K562 (cell line): Measurements from ENCODE around the gene KIF26B. TPM values are rescaled to one million over a fixed set of nuclear protein-coding genes. Genes with fewer than 3 reads are reported as not detected.

Experiments used
- ATAC-seq: fragments of 200-7000 bp; cut with Tn5 transposase; 3 replicates; pipeline ENCODE4 v1.9.1; 2020; ENCODE audit warnings: moderate library complexity
- BruUV-seq: library from RNA; stranded (reverse); fragments of 400-500 nt; replicated peaks from 2 replicates; lab custom pipeline; 2021; lab: Mats Ljungman, UMichigan
- CTCF ChIA-PET: fragments of 300-600 bp; formaldehyde crosslinking; extraction: SDS; loops from one replicate; lab custom pipeline; 2021; ENCODE audit warnings: low intra/inter-chr PET ratio; lab: Yijun Ruan, JAX
- POLR2A ChIA-PET: fragments of 300-600, 350-650 bp; sonication (Branson Sonifier 250); formaldehyde crosslinking; extraction: SDS; loops from one replicate; lab custom pipeline; 2021; ENCODE audit warnings: antibody characterized with exemption, inconsistent platforms; lab: Yijun Ruan, JAX
- DNase-seq, 4 experiments: peaks; one replicate each; pipeline versions ENCODE4 v3.0.0 to v3.0.0-alpha.2; 2011 to 2018; ENCODE audit warnings: low spot score in 3 of 4, mixed read lengths in 3 of 4; ENCODE audit errors: extremely low read depth in 1 of 4
- FAIRE-seq: peaks from 2 replicates; lab custom pipeline; 2011; peaks lifted over from hg19 to GRCh38; lab: Jason Lieb, UNC
- H2AFZ ChIP-seq: 2 replicates; pipeline ENCODE4 v1.6.0; 2011; ENCODE audit warnings: low read depth, low read length, control low read depth, inconsistent platforms
- H3K27ac ChIP-seq: fragments of 200-600 bp; 3 replicates; pipeline ENCODE4 v1.8.0; 2011; ENCODE audit warnings: low read depth, mild to moderate bottlenecking, control low read depth, inconsistent platforms, low read length, moderate library complexity, mixed read lengths; ENCODE audit errors: extremely low read depth
- H3K27me3 ChIP-seq, 2 experiments: fragments of 300-600 bp in 1 of 2; 2 replicates in 1 of 2; 3 replicates in 1 of 2; pipeline versions ENCODE4 v1.6.0 to v1.8.0; 2011; ENCODE audit warnings: inconsistent platforms in 2 of 2, low read length in 2 of 2, mild to moderate bottlenecking in 1 of 2, mixed read lengths in 1 of 2, moderate library complexity in 1 of 2; ENCODE audit not compliant: control insufficient read depth in 2 of 2, insufficient read depth in 2 of 2
- H3K36me3 ChIP-seq: fragments of 300-600 bp; 3 replicates; pipeline ENCODE4 v1.8.0; 2011; ENCODE audit warnings: mild to moderate bottlenecking, low read length, inconsistent platforms; ENCODE audit not compliant: control insufficient read depth, insufficient read depth
- H3K4me1 ChIP-seq, 2 experiments: fragments of 200-600 bp in 1 of 2; replicated peaks in 1 of 2; 2 replicates in 1 of 2; 3 replicates in 1 of 2; pipeline versions ENCODE4 v1.5.1 to v1.8.0; 2011; ENCODE audit warnings: inconsistent platforms in 2 of 2, low read length in 2 of 2, mild to moderate bottlenecking in 1 of 2, mixed read lengths in 1 of 2, moderate library complexity in 1 of 2; ENCODE audit not compliant: control insufficient read depth in 2 of 2, insufficient read depth in 2 of 2
- H3K4me2 ChIP-seq: 2 replicates; pipeline ENCODE4 v1.6.1; 2011; ENCODE audit warnings: low read length, control low read depth, inconsistent platforms, mixed read lengths; ENCODE audit not compliant: insufficient read depth
- H3K4me3 ChIP-seq: fragments of 200-600 bp; sonication (generic), shearing (Covaris generic); 2 replicates; pipeline ENCODE4 v1.5.1; 2016; ENCODE audit warnings: control low read depth, inconsistent platforms
- H3K79me2 ChIP-seq: fragments of 200-600 bp; 3 replicates; pipeline ENCODE4 v1.8.0; 2011; ENCODE audit warnings: low read length, inconsistent platforms; ENCODE audit not compliant: control insufficient read depth, insufficient read depth
- H3K9ac ChIP-seq, 2 experiments: 2 replicates each; pipeline versions ENCODE4 v1.6.0 to v1.6.1; 2011; ENCODE audit warnings: low read depth in 2 of 2, low read length in 2 of 2, control low read depth in 1 of 2, inconsistent platforms in 1 of 2, mild to moderate bottlenecking in 1 of 2, mixed read lengths in 1 of 2; ENCODE audit not compliant: insufficient read depth in 1 of 2
- H3K9me1 ChIP-seq: one replicate; pipeline ENCODE4 v1.6.0; 2011; ENCODE audit warnings: inconsistent platforms, mild to moderate bottlenecking, low read length, moderate library complexity; ENCODE audit not compliant: control insufficient read depth, insufficient read depth
- H3K9me3 ChIP-seq: replicated peaks from 2 replicates; pipeline ENCODE4 v1.5.1; 2011; ENCODE audit warnings: low read depth, low read length, inconsistent platforms; ENCODE audit not compliant: control insufficient read depth, insufficient read depth
- H4K20me1 ChIP-seq: replicated peaks from 2 replicates; pipeline ENCODE4 v1.6.1; 2011; ENCODE audit warnings: low read length, inconsistent platforms, mixed read lengths; ENCODE audit not compliant: control insufficient read depth, insufficient read depth
- CBX5 ChIP-seq: IDR thresholded peaks from 2 replicates; pipeline ENCODE4 v1.6.1; 2014; ENCODE audit warnings: low read depth, borderline replicate concordance
- CTCF ChIP-seq, 3 experiments: IDR thresholded peaks in 2 of 3; conservative IDR thresholded peaks in 1 of 3; 2 replicates each; pipeline ENCODE4 v1.5.1; 2011 to 2012; ENCODE audit warnings: low read length in 3 of 3, mild to moderate bottlenecking in 3 of 3, control low read depth in 2 of 3, improper control_type of control experiment in 1 of 3, inconsistent platforms in 1 of 3, low read depth in 1 of 3, mixed read lengths in 1 of 3, moderate library complexity in 1 of 3; ENCODE audit not compliant: insufficient read depth in 2 of 3
- HDAC6 ChIP-seq: IDR thresholded peaks from 2 replicates; pipeline ENCODE4 v1.6.1; 2012; ENCODE audit warnings: low read depth, mild to moderate bottlenecking, control low read depth, inconsistent platforms, low read length, moderate library complexity
- IFI16 ChIP-seq: fragments of 250-450 bp; sonication (Bioruptor Pico); IDR thresholded peaks from 2 replicates; pipeline ENCODE4 v2.1.2; 2022; ENCODE audit warnings: mild to moderate bottlenecking, inconsistent platforms
- MAZ ChIP-seq, 2 experiments: fragments of 450-650 bp in 1 of 2; sonication (generic) in 1 of 2; formaldehyde crosslinking; IDR thresholded peaks in 1 of 2; conservative IDR thresholded peaks in 1 of 2; 2 replicates each; pipeline versions ENCODE4 v1.4.0 to v1.5.0; 2020; ENCODE audit warnings: mild to moderate bottlenecking in 1 of 2, missing genetic modification reagents in 1 of 2
- PHB ChIP-seq: fragments of 250-450 bp; sonication (Bioruptor Pico); IDR thresholded peaks from 2 replicates; pipeline ENCODE4 v1.5.0; 2021
- POLR3G ChIP-seq: IDR thresholded peaks from 2 replicates; pipeline ENCODE4 v1.6.1; 2011; ENCODE audit not compliant: insufficient read length, insufficient replicate concordance; ENCODE audit errors: extremely low read depth
- RFX5 ChIP-seq: IDR thresholded peaks from 2 replicates; pipeline ENCODE4 v1.6.1; 2011; ENCODE audit warnings: low read depth, mild to moderate bottlenecking, improper control_type of control experiment, low read length
- SOX6 ChIP-seq: fragments of 450-650 bp; IDR thresholded peaks from 2 replicates; pipeline ENCODE4 v1.6.1; 2014; ENCODE audit warnings: mild to moderate bottlenecking
- TCF7 ChIP-seq: sonication (generic); IDR thresholded peaks from 2 replicates; pipeline ENCODE4 v1.6.1; 2016; ENCODE audit warnings: antibody characterized with exemption, borderline replicate concordance
- TRIM28 ChIP-seq: fragments of 450-650 bp; IDR thresholded peaks from 2 replicates; pipeline ENCODE4 v1.6.1; 2017
- YBX1 ChIP-seq: fragments of 450-650 bp; IDR thresholded peaks from 2 replicates; pipeline ENCODE4 v1.7.1; 2016; ENCODE audit warnings: mild to moderate bottlenecking
- ZBTB17 ChIP-seq: fragments of 450-650 bp; formaldehyde crosslinking; IDR thresholded peaks from 2 replicates; pipeline ENCODE4 v1.4.0; 2020; ENCODE audit warnings: mild to moderate bottlenecking
- ZFPM2 ChIP-seq: fragments of 250-450 bp; sonication (Bioruptor Pico); IDR thresholded peaks from 2 replicates; pipeline ENCODE4 v1.5.1; 2022; ENCODE audit warnings: mild to moderate bottlenecking
- ZNF217 ChIP-seq: sonication (generic); formaldehyde crosslinking; IDR thresholded peaks from 2 replicates; pipeline ENCODE4 v1.8.0; 2022; ENCODE audit warnings: mild to moderate bottlenecking, missing genetic modification reagents
- ZNF280A ChIP-seq: fragments of 450-650 bp; IDR thresholded peaks from 2 replicates; pipeline ENCODE4 v1.6.1; 2018; ENCODE audit warnings: mild to moderate bottlenecking, low read depth; ENCODE audit not compliant: partially characterized antibody
- WGBS: fragments of 100-300 bp; shearing (Covaris generic); methylation state at CpG from one replicate; pipeline ENCODE4 v1.1.6; 2016; ENCODE audit warnings: low coverage, mixed read lengths; ENCODE audit not compliant: insufficient coverage; ENCODE audit errors: missing lambda C conversion rate; 5-methylcytosine and 5-hydroxymethylcytosine counted together
- in situ Hi-C: fragments of 300-500 bp; cut with MboI; formaldehyde crosslinking; loops from 4 replicates; pipeline ENCODE4 v1.15.0; 2018; ENCODE audit warnings: inconsistent platforms, mixed read lengths
- intact Hi-C: fragments of 100-400 bp; cut with micrococcal nuclease; formaldehyde crosslinking; loops from 2 replicates; pipeline ENCODE4 v1.14.2; 2022
- polyA plus RNA-seq, 8 experiments: library from polyadenylated mRNA; depleted of rRNA in 4 of 8; stranded (reverse) in 5 of 8; unstranded in 3 of 8; fragments of >200 nt; fragmentation: Nextera tagmentation in 2 of 8; fragmentation: Illumina TruSeq in 1 of 8; extraction: Ambion mirVana in 2 of 8; extraction: Trizol in 1 of 8; gene quantifications; 2 replicates each; pipeline versions ENCODE4 v1.2.1 to v1.2.3, GENCODE V29; 2011 to 2014; ENCODE audit warnings: inconsistent platforms in 1 of 8, missing spikeins in 1 of 8
- total RNA-seq, 7 experiments: library from RNA; depleted of rRNA in 6 of 7; stranded (reverse); fragments of >200 nt in 6 of 7; fragmentation: Illumina TruSeq in 2 of 7; extraction: Trizol in 2 of 7; gene quantifications; 2 replicates each; pipeline versions ENCODE4 v1.2.1 to v1.2.3, GENCODE V29; 2011 to 2021; ENCODE audit warnings: low replicate concordance in 1 of 7

The KIF26B gene
- total and polyA plus RNA-seq, 9 of the 15 experiments (the other 6 are each of a cell fraction or from before 2014, with no cell fraction given), result 0.02 to 0.08 (median 0.03) TPM; not detected in 6

GRCh38 chr1:245207056-245207638, 52.4 kb downstream of the KIF26B start:
- Histone ChIP-seq H3K4me1 (no peaks in the 10 kb centered on the region), H3K9ac (no peak overlapping the region), H3K9me1 (no peaks in the 10 kb centered on the region), H3K9me3 (peaks cover 9% of the 10 kb centered on the region), H4K20me1 (no peaks in the 10 kb centered on the region), H3K79me2 (no peaks in the 10 kb centered on the region), H3K4me3 (no peak overlapping the region), H2AFZ (no peak overlapping the region), H3K4me2 (no peak overlapping the region), H3K27me3 (peaks cover 23 to 42% of the 10 kb centered on the region in 2 experiments), H3K27ac (no peak overlapping the region), H3K36me3 (no peaks in the 10 kb centered on the region)
- no TSS peak for BruUV-seq
- FAIRE-seq (no peak), ATAC-seq (no peak), DNase-seq (no peak)
- intact Hi-C loops, result no loop called here
- in situ Hi-C loops, result no loop called here
- CTCF ChIA-PET, result no interaction called here
- POLR2A ChIA-PET, result no interaction called here
- WGBS, result 2% methylated on average over 11 of the region's 11 CpGs
- TF ChIP-seq RFX5 (no peak), SOX6 (no peak), MAZ (CRISPR knock-in tag; conservative IDR thresholded peaks at IDR 0.05 in 1 of 2, IDR thresholded peaks at IDR 0.05 in 1 of 2) (no peak), YBX1 (no peak), ZNF280A (peak; percentile 91), CTCF (IDR thresholded peaks at IDR 0.05 in 2 of 3, conservative IDR thresholded peaks at IDR 0.05 in 1 of 3; ENCODE audit: insufficient read depth in 2 of 3, low read depth in 1 of 3, low read length in 3 of 3) (no peak), ZNF217 (CRISPR knock-in tag) (no peak), ZBTB17 (CRISPR knock-in tag) (no peak), PHB (CRISPR knock-in tag) (no peak), ZFPM2 (CRISPR knock-in tag) (no peak), TRIM28 (peak; percentile 79), POLR3G (no peak), CBX5 (peak; percentile 93), IFI16 (CRISPR knock-in tag) (no peak), TCF7 (no peak), HDAC6 (no peak)
